HEK293 (cell line): ENCODE measurements around the gene ZNF318.

Source experiments
- CTCF ChIA-PET: fragments of 350-600 bp; formaldehyde crosslinking; extraction: SDS; loops from one replicate; lab custom pipeline; 2021; ENCODE audit warnings: antibody characterized with exemption; lab: Yijun Ruan, JAX
- POLR2A ChIA-PET: fragments of 300-600 bp; formaldehyde crosslinking; extraction: SDS; loops from one replicate; lab custom pipeline; 2020; ENCODE audit warnings: antibody characterized with exemption, inconsistent platforms; lab: Yijun Ruan, JAX
- H3K27ac ChIP-seq: fragments of 200-500 bp; sonication (Bioruptor generic); 2 replicates; pipeline ENCODE4 v1.5.1; 2014; ENCODE audit warnings: low read depth, low read length, control low read depth, inconsistent platforms; ENCODE audit errors: extremely low read depth
- H3K36me3 ChIP-seq, 2 experiments: fragments of 200-500 bp in 1 of 2; sonication (Bioruptor generic) in 1 of 2; 1 replicate in 1 of 2; 2 replicates in 1 of 2; pipeline ENCODE4 v1.5.1; 2014 to 2017; ENCODE audit warnings: inconsistent platforms in 2 of 2, low read length in 2 of 2; ENCODE audit not compliant: control insufficient read depth in 2 of 2, insufficient read depth in 1 of 2
- H3K4me1 ChIP-seq: fragments of 200-500 bp; sonication (Bioruptor generic); 2 replicates; pipeline ENCODE4 v1.5.1; 2014; ENCODE audit warnings: mild to moderate bottlenecking, low read length, inconsistent platforms; ENCODE audit not compliant: control insufficient read depth, insufficient read depth
- H3K4me3 ChIP-seq: 2 replicates; pipeline ENCODE4 v1.5.1; 2011; ENCODE audit warnings: low read depth, mild to moderate bottlenecking, control low read depth, low read length, moderate library complexity
- H3K9me3 ChIP-seq: fragments of 200-500 bp; sonication (Bioruptor generic); 2 replicates; pipeline ENCODE4 v1.5.1; 2014; ENCODE audit warnings: low read depth, low read length, inconsistent platforms; ENCODE audit not compliant: control insufficient read depth, insufficient read depth
- BCL11A ChIP-seq: fragments of 450-650 bp; formaldehyde crosslinking; IDR thresholded peaks from 2 replicates; pipeline ENCODE4 v1.5.1; 2016; ENCODE audit warnings: low read depth, missing biosample characterization, missing genetic modification characterization
- GLI4 ChIP-seq: fragments of 450-650 bp; formaldehyde crosslinking; IDR thresholded peaks from 2 replicates; pipeline ENCODE4 v1.5.1; 2016; ENCODE audit warnings: missing biosample characterization, missing genetic modification characterization
- GLIS2 ChIP-seq: fragments of 450-650 bp; formaldehyde crosslinking; IDR thresholded peaks from 2 replicates; pipeline ENCODE4 v1.5.1; 2016; ENCODE audit warnings: missing biosample characterization, missing genetic modification characterization
- KLF1 ChIP-seq: fragments of 450-650 bp; formaldehyde crosslinking; IDR thresholded peaks from 2 replicates; pipeline ENCODE4 v1.5.1; 2016; ENCODE audit warnings: missing biosample characterization, missing genetic modification characterization
- PRDM4 ChIP-seq: fragments of 450-650 bp; formaldehyde crosslinking; IDR thresholded peaks from 2 replicates; pipeline ENCODE4 v1.5.1; 2017; ENCODE audit warnings: missing biosample characterization, missing genetic modification characterization
- TRIM28 ChIP-seq: IDR thresholded peaks from 2 replicates; pipeline ENCODE4 v1.6.1; 2011; ENCODE audit warnings: low read length, control low read depth, borderline replicate concordance
- ZBTB11 ChIP-seq: fragments of 450-650 bp; formaldehyde crosslinking; conservative IDR thresholded peaks from 2 replicates; pipeline ENCODE4 v1.5.1; 2016; ENCODE audit warnings: low read depth, missing biosample characterization, missing genetic modification characterization
- ZBTB20 ChIP-seq: fragments of 450-650 bp; formaldehyde crosslinking; IDR thresholded peaks from 2 replicates; pipeline ENCODE4 v1.5.1; 2016; ENCODE audit warnings: missing biosample characterization, missing genetic modification characterization
- ZIC2 ChIP-seq: fragments of 450-650 bp; formaldehyde crosslinking; IDR thresholded peaks from 2 replicates; pipeline ENCODE4 v1.5.1; 2016; ENCODE audit warnings: missing biosample characterization, missing genetic modification characterization
- ZNF26 ChIP-seq: fragments of 450-650 bp; formaldehyde crosslinking; IDR thresholded peaks from 2 replicates; pipeline ENCODE4 v1.5.1; 2016; ENCODE audit warnings: missing biosample characterization, missing genetic modification characterization
- ZNF292 ChIP-seq: fragments of 450-650 bp; formaldehyde crosslinking; IDR thresholded peaks from 2 replicates; pipeline ENCODE4 v1.5.1; 2016; ENCODE audit warnings: low read depth, missing biosample characterization, missing genetic modification characterization, borderline replicate concordance
- ZNF335 ChIP-seq: fragments of 450-650 bp; formaldehyde crosslinking; conservative IDR thresholded peaks from 2 replicates; pipeline ENCODE4 v1.5.1; 2016; ENCODE audit warnings: missing biosample characterization, missing genetic modification characterization
- ZNF341 ChIP-seq: fragments of 450-650 bp; formaldehyde crosslinking; IDR thresholded peaks from 2 replicates; pipeline ENCODE4; 2016; ENCODE audit warnings: low read depth, missing biosample characterization, missing genetic modification characterization
- ZNF514 ChIP-seq: fragments of 450-650 bp; formaldehyde crosslinking; IDR thresholded peaks from 2 replicates; pipeline ENCODE4 v1.5.1; 2016; ENCODE audit warnings: missing biosample characterization, missing genetic modification characterization
- ZNF560 ChIP-seq: fragments of 450-650 bp; formaldehyde crosslinking; IDR thresholded peaks from 2 replicates; pipeline ENCODE4 v1.5.1; 2017; ENCODE audit warnings: missing biosample characterization, missing genetic modification characterization, borderline replicate concordance
- ZNF692 ChIP-seq: fragments of 450-650 bp; formaldehyde crosslinking; IDR thresholded peaks from 2 replicates; pipeline ENCODE4 v1.5.1; 2016; ENCODE audit warnings: missing biosample characterization, missing genetic modification characterization
- ZNF76 ChIP-seq: fragments of 450-650 bp; formaldehyde crosslinking; IDR thresholded peaks from 2 replicates; pipeline ENCODE4; 2016; ENCODE audit warnings: low read depth, missing biosample characterization, missing genetic modification characterization, borderline replicate concordance

The ZNF318 gene

GRCh38 chr6:43299338-43300293 is 69.8 kb downstream of the ZNF318 start (continued):
- no peak for TF ChIP-seq ZNF692 (tag by site-specific recombination)

GRCh38 chr6:43298565-43299337 is 70.7 kb downstream of the ZNF318 start:
- CTCF ChIA-PET: interaction anchor here (0.7 to 1.5 kb wide), 3 partner anchors 8 to 36 kb away, joined by 3 to 6 read pairs (median 5); no protein-coding TSS in a partner anchor
- POLR2A ChIA-PET: interaction anchor here (0.9 kb wide), 1 partner anchor 10 kb away, joined by 3 read pairs; the partner anchor contains the start of gene CRIP3

GRCh38 chr6:43297644-43298564 is 71.5 kb downstream of the ZNF318 start, which contains the start of gene SLC22A7:
Gene SLC22A7, plus strand, starts transcription at chr6:43298260. Its CDS starts 99 bp downstream, at chr6:43298359.
- no peaks in the 10 kb centered on the region for H3K36me3 ChIP-seq
- POLR2A ChIA-PET: no interaction called here
- H3K4me1 ChIP-seq: no peaks in the 10 kb centered on the region
- H3K27ac ChIP-seq: no peak within 1 kb of the TSS
- TF ChIP-seq ZBTB20 (no peak), ZNF76 (tag by site-specific recombination) (no peak), GLI4 (tag by site-specific recombination) (no peak), PRDM4 (no peak), ZNF341 (tag by site-specific recombination) (no peak), ZNF560 (tag by site-specific recombination) (no peak), BCL11A (tag by site-specific recombination) (no peak), ZNF292 (tag by site-specific recombination) (no peak), ZNF514 (tag by site-specific recombination) (no peak), ZNF26 (tag by site-specific recombination) (no peak)
- H3K9me3 ChIP-seq: no peaks in the 10 kb centered on the region
- no peak within 1 kb of the TSS for H3K4me3 ChIP-seq
- CTCF ChIA-PET: interaction anchor here (0.7 to 3.2 kb wide), 5 partner anchors 9 to 95 kb away, joined by 3 to 14 read pairs (median 4); no protein-coding TSS in a partner anchor

More at GRCh38 chr6:43298565-43299337, 70.7 kb downstream of the ZNF318 start:
- Histone ChIP-seq H3K4me3 (no peak overlapping the region), H3K36me3 (no peaks in the 10 kb centered on the region), H3K4me1 (no peaks in the 10 kb centered on the region), H3K9me3 (no peaks in the 10 kb centered on the region), H3K27ac (no peak overlapping the region)
- TF ChIP-seq ZIC2 (tag by site-specific recombination) (no peak), TRIM28 (no peak), ZBTB11 (tag by site-specific recombination) (no peak), ZNF335 (tag by site-specific recombination) (no peak), GLIS2 (no peak), KLF1 (tag by site-specific recombination) (no peak)
